Calu3 (cell line): ENCODE results near the gene SHISA6. TPM values are rescaled to one million over a fixed set of nuclear protein-coding genes. Genes with fewer than 3 reads are reported as not detected.

ENCODE experiments used
- BruUV-seq: library from RNA; stranded (reverse); fragments of 400-500 nt; replicated peaks from 2 replicates; lab custom pipeline; 2021; lab: Mats Ljungman, UMichigan
- CTCF ChIA-PET: fragments of 300-600 bp; sonication (Branson Sonifier 250); formaldehyde crosslinking; loops from one replicate; lab custom pipeline; 2022; ENCODE audit warnings: antibody characterized with exemption; lab: Charles Lee
- DNase-seq: peaks from one replicate; pipeline ENCODE4 v3.0.0; 2022
- H3K27ac Mint-ChIP-seq: one replicate; pipeline ENCODE4 v1.8.0; 2022; ENCODE audit warnings: mixed read lengths; ENCODE audit not compliant: unreplicated experiment
- H3K27me3 Mint-ChIP-seq: one replicate; pipeline ENCODE4 v1.8.0; 2022; ENCODE audit warnings: mixed read lengths; ENCODE audit not compliant: unreplicated experiment
- H3K36me3 Mint-ChIP-seq: one replicate; pipeline ENCODE4 v1.8.0; 2022; ENCODE audit warnings: mild to moderate bottlenecking, moderate library complexity, mixed read lengths; ENCODE audit not compliant: insufficient read depth, unreplicated experiment
- H3K4me1 Mint-ChIP-seq: one replicate; pipeline ENCODE4 v1.8.0; 2022; ENCODE audit warnings: mild to moderate bottlenecking, low read depth, mixed read lengths; ENCODE audit not compliant: unreplicated experiment
- H3K4me3 Mint-ChIP-seq: one replicate; pipeline ENCODE4 v1.8.0; 2022; ENCODE audit warnings: mild to moderate bottlenecking, low read depth, moderate library complexity, mixed read lengths; ENCODE audit not compliant: unreplicated experiment
- H3K9me3 Mint-ChIP-seq: one replicate; pipeline ENCODE4 v1.8.0; 2022; ENCODE audit warnings: low read depth, mixed read lengths; ENCODE audit not compliant: unreplicated experiment
- intact Hi-C: fragments of 100-400 bp; cut with micrococcal nuclease; formaldehyde crosslinking; loops from one replicate; pipeline ENCODE4 v1.10.0; 2022; ENCODE audit not compliant: unreplicated experiment
- total RNA-seq: library from RNA; stranded (reverse); gene quantifications from 2 replicates; pipeline ENCODE4 v1.2.3, GENCODE V29; 2022
- TF ChIP-seq, protein P1 (sequence below): fragments of 200-600 bp; IDR thresholded peaks from one replicate; pipeline ENCODE4 v1.8.0; 2022; ENCODE audit warnings: antibody characterized with exemption; ENCODE audit not compliant: unreplicated experiment

Gene SHISA6
- total RNA-seq, 1 experiment from 2014 or later: not detected

DNA sequence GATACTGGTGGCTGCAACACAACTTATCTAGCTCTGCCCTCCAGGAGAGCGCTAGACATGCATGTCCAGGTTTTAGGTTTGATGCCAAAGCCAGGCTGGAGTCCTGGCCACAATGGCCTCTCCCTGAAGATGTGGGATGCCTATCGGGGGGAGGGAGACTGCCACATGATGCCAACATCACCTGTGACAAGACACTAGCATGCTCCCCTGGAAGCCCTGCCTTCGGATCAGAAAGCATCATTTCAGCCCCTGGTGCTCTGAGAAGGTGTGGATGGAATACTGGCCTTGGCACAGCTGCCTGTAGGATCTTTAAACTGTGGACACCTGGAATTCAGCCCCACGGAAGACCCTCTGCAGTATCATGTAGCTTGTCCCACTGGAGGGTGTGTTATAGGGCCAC is 93.5 kb downstream of the SHISA6 start:
- TF ChIP-seq, protein P1, sequence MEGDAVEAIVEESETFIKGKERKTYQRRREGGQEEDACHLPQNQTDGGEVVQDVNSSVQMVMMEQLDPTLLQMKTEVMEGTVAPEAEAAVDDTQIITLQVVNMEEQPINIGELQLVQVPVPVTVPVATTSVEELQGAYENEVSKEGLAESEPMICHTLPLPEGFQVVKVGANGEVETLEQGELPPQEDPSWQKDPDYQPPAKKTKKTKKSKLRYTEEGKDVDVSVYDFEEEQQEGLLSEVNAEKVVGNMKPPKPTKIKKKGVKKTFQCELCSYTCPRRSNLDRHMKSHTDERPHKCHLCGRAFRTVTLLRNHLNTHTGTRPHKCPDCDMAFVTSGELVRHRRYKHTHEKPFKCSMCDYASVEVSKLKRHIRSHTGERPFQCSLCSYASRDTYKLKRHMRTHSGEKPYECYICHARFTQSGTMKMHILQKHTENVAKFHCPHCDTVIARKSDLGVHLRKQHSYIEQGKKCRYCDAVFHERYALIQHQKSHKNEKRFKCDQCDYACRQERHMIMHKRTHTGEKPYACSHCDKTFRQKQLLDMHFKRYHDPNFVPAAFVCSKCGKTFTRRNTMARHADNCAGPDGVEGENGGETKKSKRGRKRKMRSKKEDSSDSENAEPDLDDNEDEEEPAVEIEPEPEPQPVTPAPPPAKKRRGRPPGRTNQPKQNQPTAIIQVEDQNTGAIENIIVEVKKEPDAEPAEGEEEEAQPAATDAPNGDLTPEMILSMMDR: no peak
- CTCF ChIA-PET: no interaction called here
- intact Hi-C loops: no loop called here
- no TSS peak for BruUV-seq
- no peaks in the 10 kb centered on the region for H3K4me1 Mint-ChIP-seq
- peaks cover 4% of the 10 kb centered on the region for H3K36me3 Mint-ChIP-seq
- no peak overlapping the region for H3K27ac Mint-ChIP-seq
- H3K4me3 Mint-ChIP-seq: no peak overlapping the region
- peaks cover 12% of the 10 kb centered on the region for H3K27me3 Mint-ChIP-seq
- no peak for DNase-seq
- peaks cover 4% of the 10 kb centered on the region for H3K9me3 Mint-ChIP-seq

DNA sequence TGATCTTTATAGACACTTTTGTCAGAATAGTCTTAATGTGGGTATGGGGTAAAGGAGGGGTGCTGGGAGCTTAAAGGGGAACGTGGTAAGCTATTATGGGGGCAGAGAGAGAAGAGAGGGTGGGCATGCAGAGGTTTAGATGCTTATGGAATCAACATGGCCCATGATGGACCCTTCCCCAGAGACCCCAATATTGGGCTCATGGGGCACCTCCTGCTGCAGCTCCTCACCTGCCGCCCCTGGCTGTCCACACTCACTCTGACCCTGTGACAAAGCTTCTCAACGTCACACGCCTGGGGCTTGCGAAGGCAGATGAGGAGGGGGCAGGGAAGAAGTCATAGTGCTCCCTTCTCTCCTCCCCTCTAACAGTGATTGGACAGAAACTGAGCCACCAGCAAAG is 95.3 kb downstream of the SHISA6 start:
- BruUV-seq: no TSS peak
- Mint-ChIP-seq H3K9me3 (peaks cover 4% of the 10 kb centered on the region), H3K4me1 (no peaks in the 10 kb centered on the region), H3K4me3 (no peak overlapping the region), H3K36me3 (peaks cover 4% of the 10 kb centered on the region), H3K27me3 (peaks cover 9% of the 10 kb centered on the region), H3K27ac (no peak overlapping the region)
- no peak for DNase-seq
- CTCF ChIA-PET: no interaction called here
- TF ChIP-seq, protein P1: no peak
- intact Hi-C loops: no loop called here

DNA sequence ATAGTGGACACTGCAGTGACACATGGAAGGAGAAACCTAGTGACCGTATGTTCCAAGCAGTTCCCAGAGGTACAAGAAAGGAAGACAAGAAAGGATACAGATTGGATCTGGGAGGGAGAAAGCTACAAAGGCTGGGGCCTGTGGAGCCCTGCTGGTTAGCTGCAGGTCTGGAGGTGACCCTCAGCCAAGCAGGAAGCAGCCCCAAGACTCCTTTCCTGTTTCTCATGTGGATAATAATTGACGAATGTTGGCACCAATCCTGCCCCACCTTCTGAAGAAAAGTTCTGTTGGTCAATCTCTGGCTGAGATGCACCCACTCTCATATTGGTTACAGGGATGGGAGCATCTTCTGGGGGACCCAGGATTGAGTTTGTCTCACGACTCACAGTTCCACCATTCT is 99.8 kb downstream of the SHISA6 start:
- intact Hi-C loops: no loop called here
- TF ChIP-seq, protein P1: no peak
- CTCF ChIA-PET: no interaction called here
- H3K4me3 Mint-ChIP-seq: no peak overlapping the region
- H3K27ac Mint-ChIP-seq: no peak overlapping the region
- BruUV-seq: no TSS peak
- no peaks in the 10 kb centered on the region for H3K36me3 Mint-ChIP-seq
- H3K4me1 Mint-ChIP-seq: no peaks in the 10 kb centered on the region
- peaks cover 5% of the 10 kb centered on the region for H3K9me3 Mint-ChIP-seq
- no peak for DNase-seq
- no peaks in the 10 kb centered on the region for H3K27me3 Mint-ChIP-seq

DNA sequence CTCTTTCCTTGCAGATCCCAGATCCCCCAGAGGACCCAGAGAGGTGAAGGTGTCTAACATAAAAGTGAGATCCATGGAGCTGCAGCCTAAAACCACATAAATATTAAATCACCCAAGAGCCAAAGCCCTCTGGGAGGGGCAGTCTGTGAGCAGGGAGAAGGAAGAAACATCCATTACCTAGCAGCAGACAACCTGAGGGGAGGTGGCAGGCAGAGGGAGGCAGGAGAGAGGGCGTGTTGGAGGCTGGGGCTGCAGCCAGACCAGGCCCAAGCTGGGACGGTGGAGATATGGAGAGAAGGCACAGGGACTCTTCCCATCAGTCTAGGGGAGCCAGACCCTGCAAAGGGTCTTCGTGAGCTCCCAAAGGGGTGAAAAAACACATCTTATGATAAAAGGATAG is 101.1 kb downstream of the SHISA6 start:
- no peak for DNase-seq
- CTCF ChIA-PET: no interaction called here

More for the DNA sequence above, 101.1 kb downstream of the SHISA6 start:
- Mint-ChIP-seq H3K4me1 (no peaks in the 10 kb centered on the region), H3K4me3 (no peak overlapping the region), H3K9me3 (peaks cover 8% of the 10 kb centered on the region), H3K27me3 (no peaks in the 10 kb centered on the region), H3K36me3 (no peaks in the 10 kb centered on the region), H3K27ac (no peak overlapping the region)
- intact Hi-C loops: no loop called here
- TF ChIP-seq, protein P1: no peak
- no TSS peak for BruUV-seq
